Epithelial cell of esophagus (primary cell): Measurements from ENCODE around the gene TBCB.
"Not testable (repeated sequence)": the region's sequence is repeated elsewhere in the genome, so short reads cannot be mapped to it uniquely, and the experiment has no call there.

Experiments
- DNase-seq: peaks from one replicate; pipeline ENCODE4 v3.0.0; 2010; ENCODE audit warnings: low read depth
- H3K4me3 ChIP-seq: 2 replicates; pipeline ENCODE4 v1.5.1; 2011; ENCODE audit warnings: mild to moderate bottlenecking, low read length, control low read depth
- CTCF ChIP-seq: IDR thresholded peaks from 2 replicates; pipeline ENCODE4 v1.5.1; 2011; ENCODE audit warnings: low read depth, mild to moderate bottlenecking, low read length, control low read depth, inconsistent platforms; ENCODE audit not compliant: insufficient read depth; ENCODE audit errors: missing control alignments

Gene TBCB

GRCh38 chr19:36116344-36116637 lies 1.0 kb downstream of the TBCB start:
- peak overlapping the region; percentile 57 for H3K4me3 ChIP-seq
- no peak for TF ChIP-seq CTCF
- no peak for DNase-seq

GRCh38 chr19:36120092-36120983 lies 5.1 kb downstream of the TBCB start:
- TF ChIP-seq CTCF: no peak
- no peak overlapping the region for H3K4me3 ChIP-seq
- DNase-seq: no peak

DNA sequence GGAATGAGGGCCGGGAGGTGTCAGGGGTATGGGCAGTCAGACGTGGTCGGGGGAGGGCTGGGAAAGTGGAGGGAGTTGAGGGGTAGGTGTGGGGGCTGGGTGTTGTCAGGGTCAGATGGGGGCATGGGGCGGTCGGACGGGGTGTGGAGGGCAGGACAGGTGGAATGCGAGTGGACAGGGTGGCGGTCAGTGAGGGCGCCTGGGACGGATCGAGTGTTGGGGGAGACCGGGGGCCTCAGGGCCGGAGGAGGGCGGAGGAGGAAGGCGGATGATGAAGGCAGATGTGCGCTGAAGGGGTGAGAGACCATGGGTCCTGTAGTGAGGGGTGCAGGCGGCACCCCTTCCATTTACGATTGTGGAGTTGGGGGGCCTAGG lies 5.7 kb downstream of the TBCB start:
- no peak for DNase-seq
- no peak overlapping the region for H3K4me3 ChIP-seq
- no peak for TF ChIP-seq CTCF

DNA sequence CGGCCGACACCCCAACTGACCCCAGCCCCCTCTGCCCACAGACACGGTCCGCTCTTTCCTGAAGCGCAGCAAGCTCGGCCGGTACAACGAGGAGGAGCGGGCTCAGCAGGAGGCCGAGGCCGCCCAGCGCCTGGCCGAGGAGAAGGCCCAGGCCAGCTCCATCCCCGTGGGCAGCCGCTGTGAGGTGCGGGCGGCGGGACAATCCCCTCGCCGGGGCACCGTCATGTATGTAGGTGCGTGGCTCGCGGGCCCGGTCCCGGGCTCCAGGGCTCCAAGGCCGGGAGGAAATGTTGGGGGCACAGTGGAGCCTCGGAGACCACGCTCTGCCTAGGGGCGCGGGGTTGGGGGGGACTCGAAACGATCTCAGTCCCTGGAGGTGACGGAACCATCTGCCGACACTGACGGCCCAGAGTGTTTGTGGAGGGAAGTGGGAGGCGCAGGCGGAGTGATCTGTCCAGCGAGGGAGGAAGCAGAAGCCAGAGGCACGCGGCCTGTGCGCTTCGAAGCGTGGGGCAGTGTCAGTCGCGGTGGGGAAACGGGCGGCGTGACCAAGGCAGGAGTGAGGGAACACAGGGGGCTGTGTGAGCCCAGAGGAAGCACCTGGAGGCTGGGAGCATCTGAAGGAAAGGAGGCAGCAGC lies 6.3 kb downstream of the TBCB start:
- H3K4me3 ChIP-seq: no peak overlapping the region
- no peak for TF ChIP-seq CTCF
- no peak for DNase-seq

DNA sequence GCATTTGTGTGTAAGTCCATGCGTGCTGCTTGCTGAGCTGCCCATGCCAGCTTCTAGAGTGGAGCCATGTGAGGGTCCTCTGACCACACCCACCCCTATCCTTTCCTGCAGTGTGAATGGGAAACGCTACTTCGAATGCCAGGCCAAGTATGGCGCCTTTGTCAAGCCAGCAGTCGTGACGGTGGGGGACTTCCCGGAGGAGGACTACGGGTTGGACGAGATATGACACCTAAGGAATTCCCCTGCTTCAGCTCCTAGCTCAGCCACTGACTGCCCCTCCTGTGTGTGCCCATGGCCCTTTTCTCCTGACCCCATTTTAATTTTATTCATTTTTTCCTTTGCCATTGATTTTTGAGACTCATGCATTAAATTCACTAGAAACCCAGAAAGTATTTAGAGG lies 10.3 kb downstream of the TBCB start:
- TF ChIP-seq CTCF: no peak
- DNase-seq: no peak
- H3K4me3 ChIP-seq: no peak overlapping the region

GRCh38 chr19:36128392-36128736 lies 13.1 kb downstream of the TBCB start:
- no peak for TF ChIP-seq CTCF
- peak overlapping the region; percentile 48 for H3K4me3 ChIP-seq
- DNase-seq: no peak

DNA sequence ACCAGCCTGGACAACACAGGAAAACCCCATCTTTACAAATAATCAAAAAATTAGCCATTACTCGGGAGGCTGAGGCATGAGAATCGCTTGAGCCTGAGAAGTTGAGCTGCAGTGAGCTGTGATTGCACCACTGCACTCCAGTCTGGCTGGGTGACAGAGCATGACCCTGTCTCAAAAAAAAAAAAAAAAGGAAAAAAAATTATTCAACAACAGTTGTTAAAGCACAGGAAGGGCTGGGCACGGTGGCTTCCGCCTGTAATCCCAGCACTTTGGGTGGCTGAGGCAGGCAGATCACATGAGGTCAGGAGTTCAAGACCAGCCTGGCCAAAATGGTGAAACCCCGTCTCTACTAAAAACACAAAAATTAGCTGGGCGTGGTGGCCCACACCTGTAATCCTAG lies 16.0 kb downstream of the TBCB start:
- H3K4me3 ChIP-seq, DNase-seq: not testable (repeated sequence)

- H3K4me3 ChIP-seq, DNase-seq: not testable (repeated sequence)
Observed at GRCh38 chr19:36134867-36135266, 19.6 kb downstream of the TBCB start.
